Measurements from ENCODE around the gene CDC25B. TPM values are rescaled to one million over a fixed set of nuclear protein-coding genes. Genes with fewer than 3 reads are reported as not detected.
A peak's percentile ranks its signal among the peaks of the same experiment; 100 is the strongest.

Gene CDC25B
- total RNA-seq, 1 experiment from 2014 or later = 223 TPM

DNA sequence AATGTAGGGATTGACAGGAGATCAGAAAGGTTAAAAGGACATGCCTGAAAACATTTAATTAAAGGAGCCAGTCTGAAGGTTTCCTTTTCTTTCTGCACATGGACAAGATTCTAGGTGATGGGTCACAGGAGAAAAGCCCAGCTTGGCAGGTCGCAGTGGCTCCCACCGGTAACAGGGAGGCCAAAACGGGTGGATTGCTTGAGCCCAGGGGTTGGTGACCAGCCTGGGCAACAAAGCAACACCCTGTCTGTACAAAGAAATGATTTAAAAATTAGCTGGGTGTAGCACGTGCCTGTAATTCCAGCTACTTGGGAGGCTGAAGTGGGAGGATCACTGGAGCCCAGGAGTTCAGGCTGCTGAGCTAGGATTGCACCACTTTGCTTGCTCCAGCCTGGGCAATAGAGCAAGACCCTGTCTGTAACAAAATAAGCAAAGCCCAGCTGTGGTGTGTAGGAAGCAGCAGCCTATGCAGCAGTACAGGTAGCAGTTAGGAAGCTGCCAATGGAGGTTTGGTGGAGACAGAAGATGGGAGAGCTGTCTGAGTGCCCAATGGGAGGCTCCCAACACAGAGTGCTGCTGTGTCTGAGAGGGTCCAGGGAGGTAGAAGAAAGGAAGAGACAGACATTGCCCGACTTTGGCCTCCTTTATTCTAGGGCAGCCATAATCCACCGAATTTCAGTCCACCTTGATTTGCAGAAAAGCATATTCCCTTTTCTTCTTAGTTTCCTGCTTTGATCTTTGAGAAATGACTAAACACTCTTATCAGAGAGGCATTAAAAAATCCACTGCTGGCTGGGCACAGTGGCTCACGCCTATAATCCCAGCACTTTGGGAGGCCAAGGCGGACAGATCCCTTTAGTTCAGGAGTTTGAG is 17.1 kb downstream of the CDC25B start:
- H3K9ac ChIP-seq (ENCODE audit: low read length) = peak overlapping the region; percentile 76
- peaks cover 7% of the 10 kb centered on the region for H3K79me2 ChIP-seq (ENCODE audit: insufficient read depth, low read length)
- H4K20me1 ChIP-seq (ENCODE audit: insufficient read depth) = no peaks in the 10 kb centered on the region
- peak overlapping the region; percentile 99 for H3K27ac ChIP-seq (ENCODE audit: low read depth, low read length)
- no peaks in the 10 kb centered on the region for H3K27me3 ChIP-seq (ENCODE audit: insufficient read depth, low read length)
- no peaks in the 10 kb centered on the region for H3K9me3 ChIP-seq (ENCODE audit: control insufficient read depth in 1 of 2, insufficient read depth in 1 of 2, low read depth in 1 of 2, low read length in 2 of 2)
- ChIA-PET RAD21 (ENCODE audit: low non-redundant PET in 1 of 2, low total read pairs in 2 of 2, uncharacterized antibody in 2 of 2, unreplicated experiment in 2 of 2) (no interaction called here), CTCF (interaction anchor here (0.9 to 1.6 kb wide), 5 partner anchors 17 to 272 kb away, joined by 3 to 6 read pairs (median 3); partner anchors contain the start of gene CDC25B), POLR2A (interaction anchor here (1.0 to 3.3 kb wide), 5 partner anchors 9 to 74 kb away, joined by 3 to 14 read pairs (median 4); partner anchors contain the start of genes CDC25B and SPEF1)
- peaks cover 53 to 77% of the 10 kb centered on the region in 2 experiments for H3K4me1 ChIP-seq (ENCODE audit: control insufficient read depth in 1 of 2, insufficient read depth in 2 of 2, low read length in 2 of 2)
- no peaks in the 10 kb centered on the region for H3K36me3 ChIP-seq (ENCODE audit: control insufficient read depth in 1 of 2, insufficient read depth in 2 of 2, low read length in 2 of 2)
- H3K9me2 ChIP-seq (ENCODE audit: insufficient read depth) = no peaks in the 10 kb centered on the region
- H2AFZ ChIP-seq (ENCODE audit: low read depth, low read length, poor library complexity, severe bottlenecking) = no peak overlapping the region
- intact Hi-C loops (cut with micrococcal nuclease) = no loop called here
- DNase-seq (ENCODE audit: low read depth, low spot score) (no peak), ATAC-seq (no peak)
- no peak overlapping the region for H3K4me3 ChIP-seq (replicated peaks in 1 of 2; ENCODE audit: low read depth in 1 of 2, low read length in 2 of 2)
- peak overlapping the region; percentile 49 for H3K4me2 ChIP-seq (ENCODE audit: low read length)
- BruUV-seq (replicated peaks) = no TSS peak
- TF ChIP-seq CBX3 (IDR thresholded peaks at IDR 0.05; ENCODE audit: low read depth) (no peak), ELF1 (IDR thresholded peaks at IDR 0.05; ENCODE audit: borderline replicate concordance, low read depth) (no peak), CEBPB (IDR thresholded peaks at IDR 0.05; ENCODE audit: low read depth) (no peak), SP1 (IDR thresholded peaks at IDR 0.05; ENCODE audit: low read depth) (no peak), SRF (IDR thresholded peaks at IDR 0.05; ENCODE audit: low read depth) (no peak), FOSL1 (IDR thresholded peaks at IDR 0.05; ENCODE audit: low read depth) (no peak), EZH2 (IDR thresholded peaks at IDR 0.05) (no peak), TCF7L2 (IDR thresholded peaks at IDR 0.05; ENCODE audit: borderline replicate concordance, extremely low read depth, insufficient read depth, insufficient read length) (no peak)
- TF ChIP-seq, protein P1, sequence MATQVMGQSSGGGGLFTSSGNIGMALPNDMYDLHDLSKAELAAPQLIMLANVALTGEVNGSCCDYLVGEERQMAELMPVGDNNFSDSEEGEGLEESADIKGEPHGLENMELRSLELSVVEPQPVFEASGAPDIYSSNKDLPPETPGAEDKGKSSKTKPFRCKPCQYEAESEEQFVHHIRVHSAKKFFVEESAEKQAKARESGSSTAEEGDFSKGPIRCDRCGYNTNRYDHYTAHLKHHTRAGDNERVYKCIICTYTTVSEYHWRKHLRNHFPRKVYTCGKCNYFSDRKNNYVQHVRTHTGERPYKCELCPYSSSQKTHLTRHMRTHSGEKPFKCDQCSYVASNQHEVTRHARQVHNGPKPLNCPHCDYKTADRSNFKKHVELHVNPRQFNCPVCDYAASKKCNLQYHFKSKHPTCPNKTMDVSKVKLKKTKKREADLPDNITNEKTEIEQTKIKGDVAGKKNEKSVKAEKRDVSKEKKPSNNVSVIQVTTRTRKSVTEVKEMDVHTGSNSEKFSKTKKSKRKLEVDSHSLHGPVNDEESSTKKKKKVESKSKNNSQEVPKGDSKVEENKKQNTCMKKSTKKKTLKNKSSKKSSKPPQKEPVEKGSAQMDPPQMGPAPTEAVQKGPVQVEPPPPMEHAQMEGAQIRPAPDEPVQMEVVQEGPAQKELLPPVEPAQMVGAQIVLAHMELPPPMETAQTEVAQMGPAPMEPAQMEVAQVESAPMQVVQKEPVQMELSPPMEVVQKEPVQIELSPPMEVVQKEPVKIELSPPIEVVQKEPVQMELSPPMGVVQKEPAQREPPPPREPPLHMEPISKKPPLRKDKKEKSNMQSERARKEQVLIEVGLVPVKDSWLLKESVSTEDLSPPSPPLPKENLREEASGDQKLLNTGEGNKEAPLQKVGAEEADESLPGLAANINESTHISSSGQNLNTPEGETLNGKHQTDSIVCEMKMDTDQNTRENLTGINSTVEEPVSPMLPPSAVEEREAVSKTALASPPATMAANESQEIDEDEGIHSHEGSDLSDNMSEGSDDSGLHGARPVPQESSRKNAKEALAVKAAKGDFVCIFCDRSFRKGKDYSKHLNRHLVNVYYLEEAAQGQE (IDR thresholded peaks at IDR 0.05; ENCODE audit: low read depth) = no peak
- TF ChIP-seq, protein P2, sequence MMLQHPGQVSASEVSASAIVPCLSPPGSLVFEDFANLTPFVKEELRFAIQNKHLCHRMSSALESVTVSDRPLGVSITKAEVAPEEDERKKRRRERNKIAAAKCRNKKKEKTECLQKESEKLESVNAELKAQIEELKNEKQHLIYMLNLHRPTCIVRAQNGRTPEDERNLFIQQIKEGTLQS (IDR thresholded peaks at IDR 0.05) = no peak
- TF ChIP-seq, protein P3, sequence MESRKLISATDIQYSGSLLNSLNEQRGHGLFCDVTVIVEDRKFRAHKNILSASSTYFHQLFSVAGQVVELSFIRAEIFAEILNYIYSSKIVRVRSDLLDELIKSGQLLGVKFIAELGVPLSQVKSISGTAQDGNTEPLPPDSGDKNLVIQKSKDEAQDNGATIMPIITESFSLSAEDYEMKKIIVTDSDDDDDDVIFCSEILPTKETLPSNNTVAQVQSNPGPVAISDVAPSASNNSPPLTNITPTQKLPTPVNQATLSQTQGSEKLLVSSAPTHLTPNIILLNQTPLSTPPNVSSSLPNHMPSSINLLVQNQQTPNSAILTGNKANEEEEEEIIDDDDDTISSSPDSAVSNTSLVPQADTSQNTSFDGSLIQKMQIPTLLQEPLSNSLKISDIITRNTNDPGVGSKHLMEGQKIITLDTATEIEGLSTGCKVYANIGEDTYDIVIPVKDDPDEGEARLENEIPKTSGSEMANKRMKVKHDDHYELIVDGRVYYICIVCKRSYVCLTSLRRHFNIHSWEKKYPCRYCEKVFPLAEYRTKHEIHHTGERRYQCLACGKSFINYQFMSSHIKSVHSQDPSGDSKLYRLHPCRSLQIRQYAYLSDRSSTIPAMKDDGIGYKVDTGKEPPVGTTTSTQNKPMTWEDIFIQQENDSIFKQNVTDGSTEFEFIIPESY (IDR thresholded peaks at IDR 0.05; ENCODE audit: extremely low read depth, insufficient replicate concordance, low read length) = no peak
- TF ChIP-seq, protein P4, sequence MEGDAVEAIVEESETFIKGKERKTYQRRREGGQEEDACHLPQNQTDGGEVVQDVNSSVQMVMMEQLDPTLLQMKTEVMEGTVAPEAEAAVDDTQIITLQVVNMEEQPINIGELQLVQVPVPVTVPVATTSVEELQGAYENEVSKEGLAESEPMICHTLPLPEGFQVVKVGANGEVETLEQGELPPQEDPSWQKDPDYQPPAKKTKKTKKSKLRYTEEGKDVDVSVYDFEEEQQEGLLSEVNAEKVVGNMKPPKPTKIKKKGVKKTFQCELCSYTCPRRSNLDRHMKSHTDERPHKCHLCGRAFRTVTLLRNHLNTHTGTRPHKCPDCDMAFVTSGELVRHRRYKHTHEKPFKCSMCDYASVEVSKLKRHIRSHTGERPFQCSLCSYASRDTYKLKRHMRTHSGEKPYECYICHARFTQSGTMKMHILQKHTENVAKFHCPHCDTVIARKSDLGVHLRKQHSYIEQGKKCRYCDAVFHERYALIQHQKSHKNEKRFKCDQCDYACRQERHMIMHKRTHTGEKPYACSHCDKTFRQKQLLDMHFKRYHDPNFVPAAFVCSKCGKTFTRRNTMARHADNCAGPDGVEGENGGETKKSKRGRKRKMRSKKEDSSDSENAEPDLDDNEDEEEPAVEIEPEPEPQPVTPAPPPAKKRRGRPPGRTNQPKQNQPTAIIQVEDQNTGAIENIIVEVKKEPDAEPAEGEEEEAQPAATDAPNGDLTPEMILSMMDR (IDR thresholded peaks at IDR 0.05 in 2 of 3, conservative IDR thresholded peaks at IDR 0.05 in 1 of 3; ENCODE audit: borderline replicate concordance in 1 of 3, insufficient read depth in 1 of 3, low read depth in 2 of 3, low read length in 2 of 3) = no peak

Data from HCT116 (cell line).